ENCODE results near the gene SNX19.

GRCh38 chr11:130826572-130826971 lies 89.7 kb downstream of the SNX19 start:
- no peak for TF ChIP-seq CTCF (IDR thresholded peaks at IDR 0.05; ENCODE audit: low read length)
- TF ChIP-seq EZH2 (IDR thresholded peaks at IDR 0.05; ENCODE audit: borderline replicate concordance, low read length) = no peak

Measured in OCI-LY1 (cell line).